RWPE2 (cell line): ENCODE results near the gene DCBLD1.

Experiments
- ATAC-seq: fragments of 200-7000 bp; cut with Tn5 transposase; 3 replicates; pipeline ENCODE4 v1.9.1; 2021; ENCODE audit warnings: low read depth
- DNase-seq: peaks from one replicate; pipeline ENCODE4 v3.0.0-alpha.2; 2020; ENCODE audit warnings: low spot score
- H3K27ac ChIP-seq: fragments of 450-650 bp; 2 replicates; pipeline ENCODE4 v1.5.1; 2017; ENCODE audit warnings: mild to moderate bottlenecking; ENCODE audit not compliant: poor library complexity, severe bottlenecking
- H3K27me3 ChIP-seq: fragments of 250-450 bp; sonication (Bioruptor Pico); 2 replicates; pipeline ENCODE4 v1.5.1; 2021; ENCODE audit warnings: mild to moderate bottlenecking, moderate library complexity; ENCODE audit not compliant: insufficient read depth, poor library complexity, severe bottlenecking
- H3K36me3 ChIP-seq: fragments of 250-450 bp; sonication (Bioruptor Pico); 2 replicates; pipeline ENCODE4 v1.5.1; 2020; ENCODE audit warnings: low read depth, mild to moderate bottlenecking, moderate library complexity
- H3K4me1 ChIP-seq: fragments of 250-450 bp; sonication (Bioruptor Pico); 2 replicates; pipeline ENCODE4 v1.5.1; 2021; ENCODE audit warnings: mild to moderate bottlenecking, moderate library complexity; ENCODE audit not compliant: insufficient read depth, poor library complexity, severe bottlenecking
- H3K4me3 ChIP-seq: fragments of 250-450 bp; sonication (Bioruptor Pico); 2 replicates; pipeline ENCODE4 v1.5.1; 2021; ENCODE audit warnings: mild to moderate bottlenecking, moderate library complexity; ENCODE audit not compliant: severe bottlenecking
- H3K9me3 ChIP-seq: fragments of 250-450 bp; sonication (Bioruptor Pico); 2 replicates; pipeline ENCODE4 v1.5.1; 2021; ENCODE audit warnings: mild to moderate bottlenecking, moderate library complexity; ENCODE audit not compliant: severe bottlenecking
- TF ChIP-seq, protein P1 (sequence below): fragments of 450-650 bp; IDR thresholded peaks from one replicate; pipeline ENCODE4 v1.5.1; 2017; ENCODE audit warnings: mild to moderate bottlenecking, moderate library complexity; ENCODE audit not compliant: poor library complexity, severe bottlenecking

The DCBLD1 gene

DNA sequence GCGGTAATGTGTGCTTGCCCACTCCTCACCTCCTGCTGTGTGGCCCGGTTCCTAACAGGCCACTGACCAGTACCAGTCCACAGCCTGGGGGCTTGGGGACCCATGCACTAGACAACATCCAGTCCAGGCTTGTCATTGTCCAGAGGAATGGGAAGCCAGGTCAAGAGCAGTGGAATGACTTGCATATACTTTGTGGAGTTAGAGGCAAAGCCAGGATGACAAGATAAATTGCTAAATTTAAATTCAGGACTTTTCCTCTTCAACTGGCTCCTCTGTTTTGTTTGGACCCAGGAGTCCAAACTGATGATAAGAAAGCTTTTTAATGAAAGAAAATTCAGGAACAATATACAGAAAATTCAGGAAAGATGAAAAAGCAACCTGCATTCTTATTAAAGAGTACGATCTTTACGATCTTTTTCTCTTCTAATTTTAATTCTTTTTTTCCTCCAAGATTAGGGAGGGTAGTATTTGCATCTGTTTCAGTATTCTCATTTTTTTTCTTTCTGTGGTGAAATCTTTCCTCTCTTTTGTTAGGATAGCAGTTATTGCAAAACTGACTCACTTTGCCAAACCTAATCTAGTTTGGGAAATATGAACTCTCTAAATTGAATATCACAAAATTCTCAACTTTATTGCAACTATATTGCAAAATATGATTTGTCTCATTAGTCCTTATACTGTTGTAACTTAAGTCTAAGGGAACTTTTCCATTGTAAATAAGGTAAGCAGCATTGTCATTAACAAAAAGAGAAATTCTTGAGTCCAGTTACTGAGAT, 48.2 kb downstream of the DCBLD1 start:
- H3K4me1 ChIP-seq = peaks cover 2% of the 10 kb centered on the region
- H3K4me3 ChIP-seq = no peak overlapping the region
- ATAC-seq (no peak), DNase-seq (no peak)
- H3K27ac ChIP-seq = peak overlapping the region; percentile 7
- H3K36me3 ChIP-seq = peaks cover 87% of the 10 kb centered on the region
- H3K9me3 ChIP-seq = no peaks in the 10 kb centered on the region
- TF ChIP-seq, protein P1, sequence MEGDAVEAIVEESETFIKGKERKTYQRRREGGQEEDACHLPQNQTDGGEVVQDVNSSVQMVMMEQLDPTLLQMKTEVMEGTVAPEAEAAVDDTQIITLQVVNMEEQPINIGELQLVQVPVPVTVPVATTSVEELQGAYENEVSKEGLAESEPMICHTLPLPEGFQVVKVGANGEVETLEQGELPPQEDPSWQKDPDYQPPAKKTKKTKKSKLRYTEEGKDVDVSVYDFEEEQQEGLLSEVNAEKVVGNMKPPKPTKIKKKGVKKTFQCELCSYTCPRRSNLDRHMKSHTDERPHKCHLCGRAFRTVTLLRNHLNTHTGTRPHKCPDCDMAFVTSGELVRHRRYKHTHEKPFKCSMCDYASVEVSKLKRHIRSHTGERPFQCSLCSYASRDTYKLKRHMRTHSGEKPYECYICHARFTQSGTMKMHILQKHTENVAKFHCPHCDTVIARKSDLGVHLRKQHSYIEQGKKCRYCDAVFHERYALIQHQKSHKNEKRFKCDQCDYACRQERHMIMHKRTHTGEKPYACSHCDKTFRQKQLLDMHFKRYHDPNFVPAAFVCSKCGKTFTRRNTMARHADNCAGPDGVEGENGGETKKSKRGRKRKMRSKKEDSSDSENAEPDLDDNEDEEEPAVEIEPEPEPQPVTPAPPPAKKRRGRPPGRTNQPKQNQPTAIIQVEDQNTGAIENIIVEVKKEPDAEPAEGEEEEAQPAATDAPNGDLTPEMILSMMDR = no peak
- no peaks in the 10 kb centered on the region for H3K27me3 ChIP-seq

DNA sequence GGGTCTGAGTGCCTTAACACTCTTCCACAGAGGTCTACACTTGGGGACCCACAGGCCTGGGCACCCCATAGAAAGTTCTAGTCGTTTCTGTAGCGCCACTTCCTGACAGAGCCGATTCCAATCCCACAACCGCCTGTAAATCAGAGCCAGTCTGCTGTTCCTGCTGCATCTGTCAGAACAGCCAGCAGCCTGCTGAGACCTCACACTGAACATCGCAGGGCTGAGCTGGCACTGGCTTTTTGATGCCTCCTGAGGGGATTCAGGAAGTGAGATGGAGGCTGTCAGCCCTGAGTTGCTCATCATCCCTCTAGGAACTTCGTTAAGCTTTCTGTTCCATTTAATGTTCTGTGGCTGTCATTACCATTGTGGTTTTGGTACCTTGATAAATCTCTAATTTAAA, 48.9 kb downstream of the DCBLD1 start:
- Histone ChIP-seq H3K4me1 (peaks cover 9% of the 10 kb centered on the region), H3K9me3 (no peaks in the 10 kb centered on the region), H3K36me3 (peaks cover 87% of the 10 kb centered on the region), H3K27me3 (no peaks in the 10 kb centered on the region), H3K27ac (peak overlapping the region; percentile 7), H3K4me3 (no peak overlapping the region)
- ATAC-seq (no peak), DNase-seq (no peak)
- TF ChIP-seq, protein P1 = no peak

DNA sequence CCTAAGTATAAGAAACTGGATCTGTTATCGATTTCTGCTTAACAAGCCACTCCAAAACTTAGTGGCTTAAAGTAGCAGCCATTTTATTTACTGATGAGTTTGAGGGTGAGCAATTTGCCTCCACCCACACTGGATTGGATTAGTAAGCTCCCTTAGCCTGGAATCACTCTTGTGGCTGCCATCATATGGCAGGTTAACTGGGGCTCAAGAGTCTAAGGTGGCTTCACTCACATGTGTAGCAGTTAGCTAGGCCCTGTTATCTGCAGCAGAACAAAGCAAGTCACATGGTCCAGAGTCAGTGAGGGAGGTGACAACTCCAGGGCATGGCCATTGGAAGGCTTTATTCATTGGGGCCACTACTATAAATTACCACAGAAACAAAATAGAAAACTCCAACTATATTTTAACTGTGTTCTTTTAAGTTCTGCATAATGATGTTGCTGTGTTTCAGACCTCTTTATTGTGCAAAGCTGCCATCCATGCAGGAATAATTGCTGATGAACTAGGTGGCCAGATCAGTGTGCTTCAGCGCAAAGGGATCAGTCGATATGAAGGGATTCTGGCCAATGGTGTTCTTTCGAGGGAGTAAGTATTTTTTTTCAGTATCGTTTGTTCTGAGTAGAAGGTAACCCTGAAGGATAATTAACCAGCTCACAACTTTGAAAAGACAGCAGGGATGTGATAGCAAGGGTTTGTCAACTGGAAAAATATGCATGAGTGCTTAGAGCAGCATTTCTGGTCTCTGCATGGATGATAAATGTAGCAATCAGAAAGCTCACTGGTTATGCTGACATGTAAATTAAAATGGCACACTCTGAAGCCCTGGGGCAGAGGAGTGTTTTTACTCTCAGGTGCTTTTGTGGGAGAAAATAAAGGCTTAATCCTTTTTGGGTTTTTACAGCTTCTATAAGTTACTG, 49.6 kb downstream of the DCBLD1 start:
- Histone ChIP-seq H3K4me3 (no peak overlapping the region), H3K27me3 (no peaks in the 10 kb centered on the region), H3K9me3 (no peaks in the 10 kb centered on the region), H3K27ac (no peak overlapping the region), H3K36me3 (peaks cover 87% of the 10 kb centered on the region), H3K4me1 (peaks cover 11% of the 10 kb centered on the region)
- TF ChIP-seq, protein P1 = no peak
- DNase-seq (no peak), ATAC-seq (no peak)

DNA sequence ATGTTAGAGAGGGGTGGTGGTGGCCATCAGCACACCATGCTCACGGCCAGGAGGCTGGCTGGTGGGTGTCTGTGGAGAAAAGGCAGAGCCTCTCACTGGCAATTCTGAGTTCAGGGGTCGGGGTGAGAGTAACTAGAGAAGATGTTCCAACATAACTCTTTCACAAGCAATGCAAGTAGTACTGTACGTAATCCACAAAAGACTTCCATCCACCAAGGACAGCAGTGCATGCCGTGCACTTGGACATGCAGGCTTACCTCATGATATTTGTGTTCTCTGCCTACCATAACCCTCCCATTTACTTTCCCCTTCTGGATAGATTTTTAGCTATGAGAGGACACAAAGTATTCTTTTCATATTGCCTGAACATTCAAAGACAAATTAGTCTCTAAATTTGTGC, 51.3 kb downstream of the DCBLD1 start:
- DNase-seq (no peak), ATAC-seq (no peak)
- no peaks in the 10 kb centered on the region for H3K9me3 ChIP-seq
- H3K27me3 ChIP-seq = no peaks in the 10 kb centered on the region
- no peak overlapping the region for H3K4me3 ChIP-seq
- TF ChIP-seq, protein P1 = no peak
- no peak overlapping the region for H3K27ac ChIP-seq
- H3K4me1 ChIP-seq = peaks cover 15% of the 10 kb centered on the region
- peaks cover 86% of the 10 kb centered on the region for H3K36me3 ChIP-seq
